ENCODE measurements around the gene DTL.

Gene DTL

DNA sequence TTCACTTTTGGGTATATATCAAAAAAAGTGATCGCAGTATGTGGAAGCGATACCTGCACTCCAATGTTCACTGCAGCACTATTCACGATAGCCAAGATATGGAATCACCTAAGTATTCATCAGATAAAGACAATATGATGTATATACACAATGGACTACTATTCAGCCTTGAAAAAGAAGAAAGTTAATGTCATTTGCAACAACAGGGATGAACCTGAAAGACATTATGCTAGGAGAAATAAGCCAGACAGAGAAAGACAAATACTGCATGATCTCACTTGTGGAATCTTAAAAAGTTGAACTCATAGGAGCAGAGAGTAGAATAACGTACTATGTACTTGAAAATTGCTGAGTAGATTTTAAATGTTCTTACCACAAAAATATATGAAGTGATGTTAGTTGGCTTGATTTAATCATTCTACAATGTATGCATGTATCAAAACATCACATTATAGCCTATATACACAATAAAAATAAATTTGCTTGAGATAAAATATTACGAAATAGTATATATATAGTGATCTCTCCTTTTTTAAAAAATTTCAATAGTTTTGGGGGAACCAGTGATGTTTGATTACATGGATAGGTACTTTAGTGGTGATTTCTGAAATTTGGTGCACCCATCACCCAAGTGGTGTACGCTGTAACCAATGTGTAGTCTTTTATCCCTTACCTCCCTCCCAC, 56.0 kb downstream of the DTL start:
- no peak for DNase-seq

DNA sequence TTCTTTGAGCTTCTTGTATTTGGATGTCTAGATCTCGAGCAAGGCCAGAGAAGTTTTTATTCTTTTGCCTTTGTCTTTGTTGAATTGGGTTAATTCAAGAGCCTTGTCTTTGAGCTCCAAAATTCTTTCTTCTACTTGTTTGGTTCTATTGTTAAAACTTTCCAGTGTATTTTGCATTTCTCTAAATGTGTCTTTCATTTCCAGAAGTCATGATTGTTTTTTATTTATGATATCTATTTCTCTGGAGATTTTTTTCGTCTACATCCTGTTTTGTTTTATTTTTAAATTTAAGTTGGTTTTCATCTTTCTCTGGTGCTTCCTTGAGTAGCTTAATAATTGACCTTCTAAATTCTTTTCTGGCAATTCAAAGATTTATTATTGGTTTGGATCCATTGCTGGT, 61.8 kb downstream of the DTL start:
- no peak for DNase-seq

DNA sequence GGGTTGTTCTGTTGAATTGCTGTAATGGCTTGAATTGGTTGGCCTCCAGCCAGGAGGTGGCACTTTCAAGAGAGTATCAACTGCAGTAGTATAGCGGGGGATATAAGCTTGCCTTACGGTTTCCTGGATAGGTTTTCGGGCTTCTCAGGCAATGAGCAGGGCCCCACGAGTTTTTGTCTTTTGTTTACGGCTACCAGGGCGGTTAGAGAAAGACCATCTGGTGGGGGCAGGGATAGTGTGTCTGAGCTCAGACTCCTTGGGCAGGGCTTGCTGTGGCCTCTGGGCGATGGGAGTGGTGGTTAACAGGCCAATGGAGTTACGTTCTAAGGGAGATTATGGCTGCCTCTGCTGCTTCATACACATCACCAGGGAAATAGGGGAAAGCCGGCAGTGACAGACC, 62.8 kb downstream of the DTL start:
- DNase-seq, result no peak

DNA sequence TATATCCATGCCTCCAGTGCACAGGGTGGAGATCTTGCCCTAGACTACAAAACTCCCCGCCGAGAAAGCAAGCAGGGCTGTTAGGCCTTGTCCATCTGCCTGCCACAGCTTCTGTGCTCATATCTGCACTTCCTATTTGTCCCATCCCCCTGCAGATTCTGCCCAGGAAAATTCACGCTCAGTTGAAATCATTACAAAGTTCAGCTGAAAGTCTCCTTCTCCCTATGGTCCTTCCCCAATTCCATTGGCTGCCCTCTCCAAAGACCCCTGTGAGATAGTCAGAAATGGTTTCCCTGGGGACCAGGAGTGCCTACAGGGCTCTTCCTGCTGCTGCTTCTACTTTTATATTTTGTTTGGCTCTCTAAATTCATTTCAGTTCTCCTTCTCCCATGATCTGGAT, 63.2 kb downstream of the DTL start:
- DNase-seq, result no peak

DNA sequence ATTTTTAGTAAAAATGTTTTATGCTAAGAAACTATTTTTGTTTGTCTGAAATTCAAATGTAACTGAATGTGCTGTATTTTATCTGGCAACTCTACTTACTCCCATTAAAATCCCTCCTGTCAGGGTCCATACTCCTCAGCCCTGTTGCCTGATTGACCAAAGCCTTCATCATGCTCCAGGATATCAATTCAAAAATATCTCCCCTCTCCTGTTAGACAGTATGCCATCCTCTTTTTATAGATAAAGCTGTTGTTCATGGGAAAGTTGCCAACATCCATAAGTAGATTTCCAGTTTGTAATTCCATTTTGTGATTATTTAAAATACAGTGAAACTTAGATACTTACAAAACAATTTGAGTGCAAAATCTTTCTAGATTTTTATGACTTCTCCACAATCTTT, 65.7 kb downstream of the DTL start:
- DNase-seq, result no peak

DNA sequence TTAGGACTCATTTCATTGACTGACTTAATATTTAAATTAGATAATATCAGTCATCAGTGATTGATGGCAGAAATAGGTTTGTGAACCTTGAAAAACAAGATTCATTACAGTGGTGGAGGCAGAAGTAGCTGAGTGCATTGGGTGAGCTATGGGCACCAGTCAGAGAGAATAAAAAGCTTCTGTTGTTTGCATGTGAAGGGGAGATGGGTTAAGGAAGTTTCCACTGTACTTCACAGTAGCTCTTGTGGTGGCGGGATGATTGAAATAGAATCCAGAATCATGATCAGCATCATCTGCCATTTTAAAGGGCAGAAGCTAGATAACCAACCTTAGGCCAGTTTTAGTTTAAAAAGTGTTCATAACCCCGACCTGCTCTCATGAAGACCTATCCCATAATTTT, 66.2 kb downstream of the DTL start:
- DNase-seq, result no peak

DNA sequence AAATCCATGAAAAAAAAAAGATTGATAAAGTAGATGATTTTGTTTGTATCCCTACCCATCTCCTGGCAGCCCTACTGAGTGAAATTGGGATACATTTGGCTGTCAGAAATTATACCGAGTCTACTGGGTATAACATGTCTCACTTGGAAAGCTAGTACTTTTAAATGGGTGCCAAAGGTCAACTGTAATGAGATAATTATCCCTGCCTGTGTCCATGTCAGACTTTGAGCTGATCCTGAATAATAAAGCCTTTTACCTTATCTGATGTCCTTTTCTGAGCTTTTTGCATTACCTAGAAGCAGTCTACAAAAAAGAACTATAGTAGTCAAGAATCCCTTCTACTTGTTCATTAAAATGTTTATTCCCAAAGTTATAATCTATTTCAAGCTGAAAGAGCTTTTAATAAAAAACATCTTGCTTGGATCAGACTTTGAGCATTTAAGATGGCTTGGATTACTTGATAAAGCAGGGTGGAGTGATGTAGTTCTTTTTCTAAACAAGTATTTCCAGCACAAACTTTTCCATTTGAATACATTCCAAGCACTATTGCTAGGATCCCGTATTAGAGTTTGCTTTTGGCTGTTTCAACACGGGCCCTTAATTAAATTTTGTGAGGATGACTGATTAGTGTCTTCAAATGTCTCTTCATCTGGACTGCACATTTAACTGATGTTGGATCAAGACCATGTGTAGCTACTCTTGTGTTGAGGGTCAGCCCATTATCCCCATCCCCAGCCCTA, 69.2 kb downstream of the DTL start:
- DNase-seq, result no peak

DNA sequence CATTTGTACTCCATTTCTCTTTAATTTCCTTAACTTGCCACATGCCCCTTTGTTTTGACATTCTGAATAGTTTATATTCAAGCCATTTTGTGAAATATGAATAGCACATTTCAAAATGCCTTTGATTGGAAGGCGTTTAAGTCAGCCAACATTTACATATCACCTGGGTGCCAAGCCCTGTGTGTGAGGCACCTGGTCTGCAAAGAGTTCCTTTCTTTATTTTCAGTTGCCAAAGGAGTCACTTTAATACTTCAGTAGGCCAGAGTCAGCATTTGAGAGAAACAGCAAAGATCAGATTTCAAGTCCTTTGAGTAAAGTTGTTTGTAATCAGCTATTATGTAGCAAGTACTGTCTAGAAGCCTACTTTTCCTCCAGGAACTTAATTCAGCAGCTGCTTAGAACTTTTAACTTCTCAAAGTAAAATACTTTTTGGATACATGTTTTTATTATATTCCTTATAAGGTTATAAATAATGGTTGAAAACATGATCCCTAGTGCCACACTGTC, 70.8 kb downstream of the DTL start:
- DNase-seq, result no peak

DNA sequence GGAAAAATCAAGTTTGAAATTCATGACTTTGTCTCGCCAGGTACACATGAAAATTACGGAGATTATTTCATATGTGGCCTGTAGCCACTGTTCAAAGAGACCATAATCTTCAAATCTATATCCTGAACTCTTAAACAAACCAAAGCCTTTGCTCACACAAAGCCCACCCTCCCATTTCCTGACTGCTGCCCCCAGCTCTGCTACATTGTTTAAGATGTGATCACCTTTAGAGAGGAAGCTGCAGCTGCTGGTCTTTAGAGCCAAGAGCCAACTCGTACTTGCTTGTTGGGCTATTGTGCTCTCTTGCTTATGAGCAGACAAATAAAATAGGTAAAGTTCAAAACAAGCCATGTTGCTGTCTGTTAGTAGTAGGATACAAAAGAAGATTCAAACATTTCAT, 71.9 kb downstream of the DTL start:
- DNase-seq, result no peak

DNA sequence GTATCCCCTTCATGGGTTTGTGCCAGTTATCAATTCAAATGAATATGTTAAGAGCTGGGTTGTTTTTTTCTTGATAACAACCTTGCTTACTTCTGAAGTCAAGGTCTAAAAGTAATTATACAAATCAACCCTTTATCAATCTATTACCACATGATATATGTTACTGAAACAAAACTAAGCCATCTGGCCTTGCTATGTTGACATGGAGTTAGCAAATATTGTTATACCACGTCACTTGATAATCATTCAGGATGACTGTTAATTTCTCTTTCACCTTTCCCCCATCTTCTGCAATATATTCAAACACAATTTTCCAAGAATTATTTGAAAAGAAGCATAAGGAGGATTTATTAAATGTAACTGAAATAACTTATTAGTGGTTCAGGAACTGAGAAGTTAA, 72.6 kb downstream of the DTL start:
- DNase-seq, result no peak

DNA sequence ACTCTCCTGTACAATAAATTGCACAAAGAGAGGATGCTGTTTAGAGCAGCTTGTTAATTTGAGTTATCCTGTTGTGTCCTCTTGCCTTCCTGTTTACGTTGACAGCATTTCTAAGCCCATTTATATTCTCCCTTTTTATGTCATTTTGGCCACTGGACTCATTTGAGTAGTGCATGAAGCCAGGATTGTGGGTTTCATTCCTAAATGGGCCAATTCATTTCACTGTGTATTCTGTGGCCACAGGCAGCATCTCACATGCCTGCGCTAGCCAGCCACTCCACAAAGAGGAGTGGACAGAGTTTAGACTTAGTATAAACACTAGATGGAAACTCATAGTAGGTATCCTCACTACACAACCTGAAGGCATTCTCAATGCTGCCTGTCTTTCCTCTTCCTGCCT, 73.4 kb downstream of the DTL start:
- DNase-seq, result no peak

DNA sequence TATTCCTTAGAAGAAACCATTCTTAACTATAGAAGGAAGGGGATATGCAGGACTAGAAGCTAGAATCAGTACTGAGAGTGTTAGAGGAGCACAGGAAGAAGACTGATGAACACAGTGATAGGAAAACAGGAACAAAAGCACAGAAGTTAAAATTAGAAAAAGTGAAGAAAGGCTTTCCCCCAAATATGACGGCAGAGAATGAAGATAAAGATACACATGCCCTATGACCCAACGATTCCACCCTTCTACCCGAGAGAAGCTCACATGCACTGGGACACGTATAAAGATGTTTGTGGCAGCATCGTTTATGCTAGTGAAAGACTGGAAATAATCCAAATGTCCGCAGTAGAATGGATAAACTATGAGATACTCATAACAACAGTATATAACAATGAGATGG, 74.2 kb downstream of the DTL start:
- DNase-seq, result no peak

DNA sequence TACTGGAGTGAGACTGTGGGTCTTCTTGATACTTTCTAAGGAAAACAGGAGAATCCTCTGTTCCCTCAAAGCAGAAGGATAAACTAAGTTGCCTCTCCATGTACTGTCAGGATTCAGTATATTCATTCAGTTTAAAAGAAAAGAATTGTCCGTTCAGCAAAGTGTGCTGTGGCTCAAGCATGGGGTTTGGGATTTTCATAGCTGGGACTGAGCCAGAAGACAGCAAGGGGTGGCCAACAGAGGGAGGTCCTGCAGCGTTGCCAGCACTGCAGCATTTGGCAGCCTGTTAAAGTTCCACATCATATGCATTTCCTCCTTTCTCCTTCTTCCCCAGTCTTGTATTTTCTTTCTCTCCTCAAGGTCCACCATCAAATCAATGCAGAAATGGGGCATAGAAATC, 75.1 kb downstream of the DTL start:
- DNase-seq, result no peak

DNA sequence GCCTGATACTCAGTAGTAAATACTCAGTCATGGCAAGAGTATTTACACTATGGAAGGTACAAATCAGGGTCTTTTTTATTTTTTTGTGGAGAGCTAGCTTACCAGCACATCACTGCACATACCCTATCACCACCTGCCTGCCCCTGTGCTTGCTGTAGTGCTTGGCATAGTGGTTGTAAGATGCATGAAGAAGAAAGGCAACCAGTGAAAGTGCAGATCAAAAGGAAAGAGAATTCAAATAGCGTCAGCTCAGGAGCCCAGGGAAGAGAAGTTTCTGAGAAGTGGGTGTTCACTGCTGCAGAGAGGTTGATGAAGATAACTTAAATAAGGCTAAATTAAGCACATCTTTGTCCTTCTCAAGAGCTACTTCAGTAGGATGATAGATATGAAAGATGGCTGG, 76.0 kb downstream of the DTL start:
- DNase-seq, result no peak

DNA sequence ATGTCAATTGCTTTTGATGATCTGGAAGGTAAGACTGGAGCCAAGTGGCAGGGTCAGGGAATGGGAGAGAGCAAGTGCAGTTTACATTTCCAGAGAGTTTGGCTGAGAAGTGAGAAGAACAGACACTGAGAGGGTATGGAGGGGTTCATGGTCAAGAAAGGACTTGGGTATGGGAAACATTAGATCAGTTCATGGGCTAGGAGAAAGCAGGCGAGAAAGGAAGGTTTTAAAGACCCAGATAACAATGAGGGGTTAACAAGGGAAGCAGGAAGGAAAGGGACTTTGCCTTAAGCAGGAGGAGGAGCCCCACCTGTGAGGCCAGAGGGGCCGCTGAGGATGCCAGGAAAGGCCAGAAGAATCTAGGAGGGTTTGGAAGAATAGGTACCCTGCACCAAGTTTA, 78.2 kb downstream of the DTL start:
- no peak for DNase-seq

DNA sequence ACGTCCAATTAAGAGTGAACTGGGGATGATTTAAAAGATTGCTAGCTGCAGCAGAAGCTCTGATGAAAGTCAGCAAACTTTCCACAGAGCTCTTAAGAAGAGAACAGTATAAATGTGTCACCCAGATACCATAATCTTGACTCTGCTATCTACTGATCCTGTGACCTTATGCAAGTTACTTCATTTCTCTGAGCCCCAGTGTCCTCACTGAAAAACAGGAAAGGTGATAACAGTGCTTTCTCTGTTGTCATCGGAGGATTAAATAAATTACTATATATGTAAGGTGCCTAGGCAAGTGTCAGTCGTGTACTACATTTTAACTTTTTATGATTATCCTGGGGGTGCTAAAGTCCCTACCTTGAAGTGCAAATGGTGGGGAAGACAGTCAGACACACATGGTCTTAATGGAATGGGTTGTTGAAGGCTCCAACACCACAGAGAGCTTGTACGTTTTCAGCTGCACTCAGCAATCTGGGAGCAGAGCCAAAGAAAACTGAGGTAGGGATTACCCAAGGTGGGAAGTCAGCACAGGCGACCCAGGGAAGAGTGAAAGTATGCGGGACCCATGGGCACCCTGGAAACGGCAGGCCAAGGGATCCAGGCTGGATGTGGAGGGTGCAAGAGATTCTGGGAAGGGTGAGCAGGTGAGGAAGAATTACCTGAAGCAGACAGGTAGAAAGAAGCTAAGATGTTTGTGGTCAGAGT, 82.8 kb downstream of the DTL start:
- no peak for DNase-seq

DNA sequence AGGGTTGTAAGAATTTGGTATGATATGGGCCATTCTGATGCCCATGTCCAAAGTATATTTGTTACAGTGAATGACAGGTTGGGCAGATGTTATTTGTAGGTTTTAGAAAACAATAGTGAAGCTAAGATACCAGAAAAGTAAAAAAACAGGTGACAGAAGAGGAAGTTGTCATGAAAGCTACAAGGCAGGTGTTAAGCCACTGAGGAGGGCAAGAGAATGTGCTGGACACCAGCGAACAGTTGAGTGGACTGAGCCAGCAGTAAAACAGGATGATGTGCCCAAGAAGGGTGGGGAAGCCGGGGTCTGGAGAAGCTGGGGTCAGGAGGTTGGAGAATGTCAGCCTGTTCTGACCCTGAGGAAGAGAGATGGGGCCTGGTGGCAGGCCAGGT, 83.3 kb downstream of the DTL start:
- DNase-seq, result no peak

DNA sequence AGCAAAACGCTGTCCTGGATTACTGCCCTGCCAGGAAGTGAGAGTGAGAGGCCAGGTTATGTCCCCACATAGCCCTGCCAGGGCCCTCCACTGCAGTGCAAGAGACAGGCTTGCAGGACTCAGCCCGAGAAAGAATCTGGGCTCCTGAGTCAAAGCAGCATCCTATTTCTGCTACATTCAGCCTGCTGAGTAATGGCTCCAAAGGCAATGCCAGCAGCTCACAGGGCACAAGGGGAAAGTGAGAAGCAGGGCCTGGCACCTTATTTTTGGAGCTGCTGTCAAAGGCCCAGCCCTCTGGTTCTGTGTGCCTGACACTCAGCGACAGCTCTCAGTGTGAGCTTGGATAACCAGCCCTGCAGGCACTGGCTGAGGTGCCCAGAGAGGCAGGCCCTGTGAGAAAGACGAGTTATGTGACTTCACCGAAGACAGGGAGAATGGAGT, 83.9 kb downstream of the DTL start:
- no peak for DNase-seq

DNA sequence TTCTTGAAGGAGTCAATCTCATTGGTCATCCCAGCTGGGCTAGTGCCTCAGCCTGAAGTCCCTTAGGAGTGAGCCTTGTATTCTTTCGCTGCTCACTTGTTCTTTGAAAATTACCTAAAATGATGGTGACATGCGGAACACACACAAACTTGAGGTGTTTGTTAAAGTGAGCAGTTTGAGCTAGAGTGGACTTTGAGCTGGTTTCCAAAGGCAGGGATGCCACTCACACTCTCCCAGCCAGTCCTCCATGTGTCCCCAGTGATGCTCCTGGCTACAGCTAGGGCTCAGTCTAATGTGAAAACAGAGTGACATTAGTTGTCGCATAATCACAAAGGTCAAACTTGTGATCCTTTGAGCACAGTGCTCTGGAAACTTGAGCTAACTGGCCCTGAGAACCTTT, 84.3 kb downstream of the DTL start:
- DNase-seq, result no peak

DNA sequence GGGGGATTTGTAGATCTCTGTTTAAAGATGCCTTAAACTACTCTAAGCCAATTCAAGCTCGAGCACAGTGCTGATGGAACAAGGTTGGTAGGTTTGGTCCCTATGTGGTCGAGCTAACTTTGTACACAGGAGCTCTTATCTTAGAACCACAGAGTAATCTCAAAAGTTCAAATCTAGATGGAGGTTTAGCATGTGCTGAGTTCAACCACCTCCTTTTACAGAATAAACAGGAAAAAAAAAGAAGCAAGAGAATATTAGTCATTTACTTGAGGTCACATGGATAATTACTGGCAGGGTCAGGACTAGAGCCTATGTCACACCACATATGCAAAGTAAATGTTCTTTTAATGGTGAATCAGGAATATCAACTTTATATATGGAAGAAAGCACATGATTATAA, 86.2 kb downstream of the DTL start:
- DNase-seq, result no peak

DNA sequence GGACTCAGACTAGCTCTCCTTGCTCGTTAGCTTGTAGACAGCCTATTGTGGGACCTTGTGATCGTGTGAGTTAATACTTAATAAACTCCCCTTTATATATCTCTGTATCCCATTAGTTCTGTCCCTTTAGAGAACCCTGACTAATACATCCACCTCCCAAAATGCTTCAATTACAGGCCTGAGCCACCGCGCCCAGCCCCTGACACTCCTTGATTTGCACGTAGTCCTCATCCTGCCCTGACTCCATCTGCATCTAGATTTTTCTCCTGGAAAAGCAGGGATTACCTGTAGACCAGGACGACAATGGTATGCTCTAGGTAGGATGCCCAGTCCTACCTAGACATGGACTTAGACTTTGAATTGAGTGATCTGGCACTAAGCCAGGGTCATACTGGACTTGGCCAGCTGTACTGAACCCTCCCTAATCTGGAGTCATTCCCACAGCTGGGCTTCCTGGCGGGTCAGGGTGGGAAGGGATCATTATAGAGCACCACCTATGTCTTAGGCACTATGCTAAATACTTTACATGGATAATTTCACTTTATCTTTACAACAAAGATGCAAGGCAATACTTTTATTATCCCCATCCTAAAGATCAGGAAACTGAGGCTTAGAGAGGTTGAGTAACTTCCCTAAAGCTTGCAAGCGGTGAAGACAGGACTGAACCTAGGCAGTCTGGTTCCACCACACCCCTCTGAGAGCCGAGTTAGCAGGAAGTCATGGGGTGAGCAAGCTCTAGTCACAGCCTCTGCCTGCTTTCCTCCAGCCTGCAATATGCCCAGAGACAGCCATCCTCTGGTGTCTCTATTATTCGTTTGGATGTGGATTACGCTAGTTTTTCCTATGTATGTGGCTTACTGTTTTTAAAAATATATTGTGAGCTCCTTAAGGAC, 89.4 kb downstream of the DTL start:
- DNase-seq, result no peak

DNA sequence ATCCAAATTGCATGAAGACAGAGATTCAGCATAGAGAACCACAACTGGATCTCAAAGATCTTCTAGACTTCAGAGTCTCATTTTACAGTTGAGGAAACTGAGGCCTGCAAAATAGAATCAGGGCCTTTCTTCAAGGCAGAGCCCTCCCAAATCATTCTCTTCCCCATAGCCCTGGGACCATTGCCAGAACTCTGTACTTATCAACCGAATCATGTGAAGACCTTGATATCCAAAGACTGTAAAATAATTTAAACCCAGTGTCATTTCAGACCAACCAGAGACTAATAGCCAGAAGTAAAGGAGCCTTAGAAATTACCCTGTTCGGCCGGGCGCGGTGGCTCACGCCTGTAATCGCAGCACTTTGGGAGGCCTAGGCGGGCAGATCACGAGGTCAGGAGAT, 90.1 kb downstream of the DTL start:
- DNase-seq, result no peak

DNA sequence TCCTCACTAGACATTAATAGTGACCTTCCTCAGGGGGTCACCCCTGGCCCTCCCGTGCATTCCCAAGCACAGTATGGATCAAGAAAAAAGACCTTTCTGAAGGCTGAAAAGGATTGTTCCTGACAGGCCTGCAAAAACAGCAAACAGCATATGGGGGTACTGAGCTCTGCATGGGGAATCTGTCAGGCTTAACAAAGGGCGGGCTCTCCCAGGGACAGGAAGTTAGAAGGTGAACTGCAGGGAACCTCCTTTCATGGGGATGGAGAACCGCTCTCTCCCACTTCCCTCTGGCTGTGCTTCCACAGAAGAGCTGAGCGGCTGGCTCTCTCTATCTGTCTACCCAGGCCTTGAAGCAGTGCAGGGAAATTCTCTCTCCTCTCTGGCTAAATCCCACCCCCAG, 91.7 kb downstream of the DTL start:
- no peak for DNase-seq
